DMS79 (cell line): Measurements from ENCODE around the gene CD101.
A peak's percentile ranks its signal among the peaks of the same experiment; 100 is the strongest.

Experiments used
- DNase-seq: peaks from one replicate; lab custom pipeline; 2025; lab: John Stamatoyannopoulos, UW

The CD101 gene

GRCh38 chr1:117054068-117054467 is 52.5 kb downstream of the CD101 start:
- no peak for DNase-seq

GRCh38 chr1:117058810-117059209 is 57.2 kb downstream of the CD101 start:
- DNase-seq = no peak

- peak; percentile 43 for DNase-seq
Measured at GRCh38 chr1:117059334-117059677, 57.7 kb downstream of the CD101 start.

GRCh38 chr1:117059678-117060440 is 58.3 kb downstream of the CD101 start, which contains the start of gene TTF2:
Gene TTF2, plus strand, starts transcription at chr1:117060326. Its CDS starts 21 bp downstream, at chr1:117060347.
- DNase-seq = peak; percentile 99

GRCh38 chr1:117060441-117061317 is 59.1 kb downstream of the CD101 start:
- peak; percentile 20 for DNase-seq

GRCh38 chr1:117061986-117062415 is 60.4 kb downstream of the CD101 start:
- no peak for DNase-seq

- no peak for DNase-seq
Measured at GRCh38 chr1:117066367-117066766, 64.8 kb downstream of the CD101 start.

GRCh38 chr1:117067533-117068370 is 66.2 kb downstream of the CD101 start:
- no peak for DNase-seq

GRCh38 chr1:117068580-117068979 is 67.0 kb downstream of the CD101 start:
- no peak for DNase-seq

GRCh38 chr1:117069220-117069844 is 67.8 kb downstream of the CD101 start:
- no peak for DNase-seq

GRCh38 chr1:117070124-117070523 is 68.6 kb downstream of the CD101 start:
- no peak for DNase-seq

- DNase-seq = no peak
Measured at GRCh38 chr1:117076648-117077047, 75.1 kb downstream of the CD101 start.

- no peak for DNase-seq
Measured at GRCh38 chr1:117077267-117077666, 75.7 kb downstream of the CD101 start.

- no peak for DNase-seq
Measured at GRCh38 chr1:117079737-117080136, 78.2 kb downstream of the CD101 start.

- no peak for DNase-seq
Measured at GRCh38 chr1:117084231-117084630, 82.7 kb downstream of the CD101 start.
